GM18858 (cell line): ENCODE results near the gene MAIP1.

Experiments used
- ATAC-seq: cut with Tn5 transposase; IDR thresholded peaks from one replicate; pipeline ENCODE4 v1.9.1; 2021; ENCODE audit not compliant: unreplicated experiment

MAIP1 gene

GRCh38 chr2:199988151-199988550, 32.8 kb downstream of the MAIP1 start:
- no peak for ATAC-seq

- ATAC-seq, result no peak
Measured at GRCh38 chr2:199989822-199990221, 34.4 kb downstream of the MAIP1 start.

- no peak for ATAC-seq
Measured at GRCh38 chr2:199991691-199992090, 36.3 kb downstream of the MAIP1 start.

GRCh38 chr2:199992296-199992695, 36.9 kb downstream of the MAIP1 start:
- no peak for ATAC-seq

- no peak for ATAC-seq
Measured at GRCh38 chr2:199994371-199994770, 39.0 kb downstream of the MAIP1 start.

- no peak for ATAC-seq
Measured at GRCh38 chr2:199994896-199995295, 39.5 kb downstream of the MAIP1 start.

- no peak for ATAC-seq
Measured at GRCh38 chr2:199997296-199997695, 41.9 kb downstream of the MAIP1 start.

- no peak for ATAC-seq
Measured at GRCh38 chr2:199999166-199999565, 43.8 kb downstream of the MAIP1 start.

- ATAC-seq, result no peak
Measured at GRCh38 chr2:200000444-200001163, 45.2 kb downstream of the MAIP1 start.

GRCh38 chr2:200003444-200003843, 48.1 kb downstream of the MAIP1 start:
- ATAC-seq, result no peak

GRCh38 chr2:200005675-200006074, 50.3 kb downstream of the MAIP1 start:
- ATAC-seq, result no peak

GRCh38 chr2:200007306-200007705, 51.9 kb downstream of the MAIP1 start:
- ATAC-seq, result no peak

- ATAC-seq, result no peak
Measured at GRCh38 chr2:200012401-200012800, 57.0 kb downstream of the MAIP1 start.
